ENCODE results near the gene ATXN10. TPM values are rescaled to one million over a fixed set of nuclear protein-coding genes. Genes with fewer than 3 reads are reported as not detected.

Gene ATXN10
- total RNA-seq, 2 experiments from 2014 or later, result 43.8 to 48.0 TPM

- intact Hi-C loops (cut with DNase I, micrococcal nuclease), result loop anchor here in 1 of 2 experiments (10.0 kb wide), 1 partner anchor 224 kb away; no protein-coding TSS in a partner anchor
- peaks cover 78% of the 10 kb centered on the region for H3K27me3 Mint-ChIP-seq
Observed at GRCh38 chr22:45640291-45640940, 31.2 kb upstream of the ATXN10 start.

GRCh38 chr22:45640941-45641621 is 30.6 kb upstream of the ATXN10 start:
- intact Hi-C loops (cut with DNase I, micrococcal nuclease), result loop anchor here in 1 of 2 experiments (10.0 kb wide), 1 partner anchor 224 kb away; no protein-coding TSS in a partner anchor
- TF ChIP-seq CTCF (IDR thresholded peaks at IDR 0.05), result no peak
- Histone ChIP-seq H3K4me3 (ENCODE audit: low read length) (no peak overlapping the region), H3K27ac (ENCODE audit: low read depth in 1 of 2, low read length in 2 of 2) (no peak overlapping the region), H3K36me3 (ENCODE audit: insufficient read depth, low read length) (no peaks in the 10 kb centered on the region), H3K9me3 (ENCODE audit: control insufficient read depth in 1 of 2, insufficient read depth in 1 of 2, low read length in 2 of 2) (peaks cover 0 to 8% of the 10 kb centered on the region in 2 experiments), H3K27me3 (ENCODE audit: control insufficient read depth in 1 of 2, insufficient read depth in 2 of 2, low read length in 2 of 2) (peaks cover 26 to 35% of the 10 kb centered on the region in 2 experiments), H3K4me1 (ENCODE audit: insufficient read depth, low read length) (peaks cover 29% of the 10 kb centered on the region)
- ChIA-PET POLR2A (no interaction called here), CTCF (no interaction called here)
- ATAC-seq (ENCODE audit: poor library complexity) (no peak), DNase-seq (no peak)
- no peaks in the 10 kb centered on the region for H3K4me1 Mint-ChIP-seq (ENCODE audit: low read depth)
- no peaks in the 10 kb centered on the region for H3K9me3 Mint-ChIP-seq
- no peak overlapping the region for H3K4me3 Mint-ChIP-seq
- H3K27ac Mint-ChIP-seq, result no peak overlapping the region
- H3K36me3 Mint-ChIP-seq (ENCODE audit: low read depth), result no peaks in the 10 kb centered on the region
- H3K27me3 Mint-ChIP-seq, result peaks cover 78% of the 10 kb centered on the region

More at GRCh38 chr22:45640291-45640940, 31.2 kb upstream of the ATXN10 start:
- H3K4me3 ChIP-seq (ENCODE audit: low read length), result no peak overlapping the region
- CTCF ChIA-PET, result no interaction called here
- POLR2A ChIA-PET, result no interaction called here
- ATAC-seq (ENCODE audit: poor library complexity) (no peak), DNase-seq (no peak)
- H3K27me3 ChIP-seq (ENCODE audit: control insufficient read depth in 1 of 2, insufficient read depth in 2 of 2, low read length in 2 of 2), result peaks cover 23 to 35% of the 10 kb centered on the region in 2 experiments
- Mint-ChIP-seq H3K9me3 (no peaks in the 10 kb centered on the region), H3K4me3 (no peak overlapping the region), H3K27ac (no peak overlapping the region), H3K4me1 (ENCODE audit: low read depth) (no peaks in the 10 kb centered on the region), H3K36me3 (ENCODE audit: low read depth) (no peaks in the 10 kb centered on the region)
- H3K36me3 ChIP-seq (ENCODE audit: insufficient read depth, low read length), result no peaks in the 10 kb centered on the region
- H3K27ac ChIP-seq (ENCODE audit: low read depth in 1 of 2, low read length in 2 of 2), result no peak overlapping the region
- no peak for TF ChIP-seq CTCF (IDR thresholded peaks at IDR 0.05)
- H3K4me1 ChIP-seq (ENCODE audit: insufficient read depth, low read length), result peaks cover 22% of the 10 kb centered on the region
- H3K9me3 ChIP-seq (ENCODE audit: control insufficient read depth in 1 of 2, insufficient read depth in 1 of 2, low read length in 2 of 2), result peaks cover 0 to 8% of the 10 kb centered on the region in 2 experiments

GRCh38 chr22:45642986-45643385 is 28.6 kb upstream of the ATXN10 start:
- POLR2A ChIA-PET, result no interaction called here
- Mint-ChIP-seq H3K27me3 (peaks cover 77% of the 10 kb centered on the region), H3K4me3 (no peak overlapping the region), H3K4me1 (ENCODE audit: low read depth) (no peaks in the 10 kb centered on the region), H3K36me3 (ENCODE audit: low read depth) (no peaks in the 10 kb centered on the region), H3K27ac (no peak overlapping the region), H3K9me3 (no peaks in the 10 kb centered on the region)
- peaks cover 0 to 8% of the 10 kb centered on the region in 2 experiments for H3K9me3 ChIP-seq (ENCODE audit: control insufficient read depth in 1 of 2, insufficient read depth in 1 of 2, low read length in 2 of 2)
- H3K4me3 ChIP-seq (ENCODE audit: low read length), result no peak overlapping the region
- intact Hi-C loops (cut with DNase I, micrococcal nuclease), result loop anchor here in 1 of 2 experiments (10.0 kb wide), 1 partner anchor 222 kb away; no protein-coding TSS in a partner anchor
- H3K4me1 ChIP-seq (ENCODE audit: insufficient read depth, low read length), result peaks cover 29% of the 10 kb centered on the region
- DNase-seq (no peak), ATAC-seq (ENCODE audit: poor library complexity) (no peak)
- CTCF ChIA-PET, result no interaction called here
- TF ChIP-seq CTCF (IDR thresholded peaks at IDR 0.05), result no peak
- peaks cover 27 to 35% of the 10 kb centered on the region in 2 experiments for H3K27me3 ChIP-seq (ENCODE audit: control insufficient read depth in 1 of 2, insufficient read depth in 2 of 2, low read length in 2 of 2)
- no peak overlapping the region for H3K27ac ChIP-seq (ENCODE audit: low read depth in 1 of 2, low read length in 2 of 2)
- H3K36me3 ChIP-seq (ENCODE audit: insufficient read depth, low read length), result no peaks in the 10 kb centered on the region
